Gastroesophageal sphincter (tissue), 4 donors: ENCODE data around the gene WDR35. TPM values are rescaled to one million over a fixed set of nuclear protein-coding genes. Genes with fewer than 3 reads are reported as not detected.
A peak's percentile ranks its signal among the peaks of the same experiment; 100 is the strongest.

Source experiments
- ATAC-seq: fragments of 150-250 bp; one replicate; pipeline ENCODE4 v1.9.1; 2016; ENCODE audit warnings: mild to moderate bottlenecking, moderate library complexity
- H3K27ac ChIP-seq, 4 donors: fragments of 200-600 bp; sonication (generic) in 3 of 4; 1 replicate in 3 of 4; 2 replicates in 1 of 4; pipeline ENCODE4 v1.5.1; 2016 to 2019
- H3K27me3 ChIP-seq: fragments of 200-600 bp; sonication (generic); one replicate; pipeline ENCODE4 v1.5.1; 2019
- H3K36me3 ChIP-seq, 2 donors: fragments of 200-600 bp; sonication (generic); one replicate each; pipeline ENCODE4 v1.5.1; 2019; ENCODE audit warnings: control low read depth in 1 of 2
- H3K4me1 ChIP-seq, 3 donors: fragments of 200-600 bp; sonication (generic); 1 replicate in 2 of 3; 2 replicates in 1 of 3; pipeline ENCODE4 v1.5.1; 2016 to 2019; ENCODE audit warnings: control low read depth in 2 of 3
- H3K4me3 ChIP-seq, 2 donors: fragments of 200-600 bp; sonication (generic); one replicate each; pipeline ENCODE4 v1.5.1; 2019; ENCODE audit warnings: mild to moderate bottlenecking in 1 of 2, moderate library complexity in 1 of 2
- H3K9me3 ChIP-seq, 3 donors: fragments of 200-600 bp; sonication (generic); one replicate each; pipeline ENCODE4 v1.5.1; 2017 to 2019; ENCODE audit warnings: control low read depth in 2 of 3
- CTCF ChIP-seq, 4 experiments: fragments of 200-600 bp in 2 of 4; fragments of 450-650 bp in 2 of 4; sonication (generic) in 1 of 4; IDR thresholded peaks; one replicate each; pipeline ENCODE4 v1.5.1; 2017 to 2019; ENCODE audit warnings: antibody characterized with exemption in 4 of 4, mild to moderate bottlenecking in 2 of 4, moderate library complexity in 2 of 4
- EP300 ChIP-seq: sonication (generic); formaldehyde crosslinking; IDR thresholded peaks from one replicate; pipeline ENCODE4 v1.6.1; 2017; ENCODE audit warnings: antibody characterized with exemption, mild to moderate bottlenecking
- POLR2A ChIP-seq, 2 donors: fragments of 450-650 bp; IDR thresholded peaks; one replicate each; pipeline ENCODE4 v1.6.1; 2017; ENCODE audit warnings: antibody characterized with exemption in 2 of 2, mild to moderate bottlenecking in 2 of 2, moderate library complexity in 1 of 2
- POLR2AphosphoS5 ChIP-seq: sonication (generic); formaldehyde crosslinking; IDR thresholded peaks from one replicate; pipeline ENCODE4 v1.6.1; 2017; ENCODE audit warnings: antibody characterized with exemption
- WGBS, 2 donors: methylation state at CpG; one replicate each; pipeline ENCODE4 v1.1.5; 2018; ENCODE audit warnings: low coverage in 1 of 2; 5-methylcytosine and 5-hydroxymethylcytosine counted together
- total RNA-seq, 4 donors: library from RNA; depleted of rRNA; stranded (reverse); fragments of >200 nt; gene quantifications; one replicate each; pipeline ENCODE4 v1.1.0, GENCODE V29; 2016

Gene WDR35
- total RNA-seq, 4 donors from 2014 or later, result 10.1 to 22.2 (median 17.7) TPM

- ATAC-seq, result peak; percentile 32
- no peaks in the 10 kb centered on the region for H3K27me3 ChIP-seq
- 8 to 15% methylated on average over 2 of the region's 2 CpGs for WGBS, 2 donors
Measured at GRCh38 chr2:20015482-20016083, 25.7 kb upstream of the WDR35 start.

GRCh38 chr2:20013126-20013849 is 23.4 kb upstream of the WDR35 start:
- TF ChIP-seq CTCF (IDR thresholded peaks at IDR 0.05), result peak in 1 of 4 experiments; percentile 1
- no peak for TF ChIP-seq EP300
- WGBS, 2 donors, result 61 to 78% methylated on average over 11 to 15 of the region's 15 CpGs
- H3K4me1 ChIP-seq, result peaks cover 0 to 20% (median 6%) of the 10 kb centered on the region in 3 donors
- H3K9me3 ChIP-seq, result no peaks in the 10 kb centered on the region
- peak overlapping the region; percentile 63 to 64 for H3K4me3 ChIP-seq
- no peak for ATAC-seq
- H3K27me3 ChIP-seq, result peaks cover 7% of the 10 kb centered on the region
- H3K27ac ChIP-seq, result peak overlapping the region in 3 of 4 donors; percentile 45 to 83 (median 74)
- H3K36me3 ChIP-seq, result no peaks in the 10 kb centered on the region

More at GRCh38 chr2:20015482-20016083, 25.7 kb upstream of the WDR35 start:
- H3K4me1 ChIP-seq, result peaks cover 0 to 20% (median 6%) of the 10 kb centered on the region in 3 donors
- H3K36me3 ChIP-seq, result no peaks in the 10 kb centered on the region
- no peak overlapping the region for H3K27ac ChIP-seq
- TF ChIP-seq POLR2A (IDR thresholded peaks at IDR 0.05) (no peak), CTCF (IDR thresholded peaks at IDR 0.05) (peak; percentile 60 to 78 (median 72))
- no peaks in the 10 kb centered on the region for H3K9me3 ChIP-seq
- H3K4me3 ChIP-seq, result no peak overlapping the region

GRCh38 chr2:20012282-20013125 is 22.6 kb upstream of the WDR35 start, which contains the start of gene MATN3:
TSS of gene MATN3 (minus strand) at chr2:20012668. CDS start at chr2:20012631, 37 bp downstream.
- peaks cover 0 to 20% (median 6%) of the 10 kb centered on the region in 3 donors for H3K4me1 ChIP-seq
- TF ChIP-seq POLR2A (IDR thresholded peaks at IDR 0.05), result no peak
- TF ChIP-seq CTCF (IDR thresholded peaks at IDR 0.05), result peak in 1 of 4 experiments; percentile 5
- H3K36me3 ChIP-seq, result no peaks in the 10 kb centered on the region
- no peaks in the 10 kb centered on the region for H3K9me3 ChIP-seq
- peak within 1 kb of the TSS; percentile 63 to 64 for H3K4me3 ChIP-seq
- WGBS, 2 donors, result 1% methylated on average over 20 of the region's 87 CpGs; no CpG with 5 or more reads in 1 of the 2 donors
- H3K27ac ChIP-seq, result peak within 1 kb of the TSS in 3 of 4 donors; percentile 45 to 83 (median 74)
- ATAC-seq, result peak; percentile 79
- H3K27me3 ChIP-seq, result peaks cover 13% of the 10 kb centered on the region

- peak overlapping the region in 1 of 4 donors; percentile 45 for H3K27ac ChIP-seq
- H3K9me3 ChIP-seq, result no peaks in the 10 kb centered on the region
- 20 to 28% methylated on average over 1 to 4 of the region's 4 CpGs for WGBS, 2 donors
- no peaks in the 10 kb centered on the region for H3K36me3 ChIP-seq
- ATAC-seq, result peak; percentile 5
- peaks cover 0 to 20% (median 6%) of the 10 kb centered on the region in 3 donors for H3K4me1 ChIP-seq
- H3K27me3 ChIP-seq, result peaks cover 18% of the 10 kb centered on the region
- TF ChIP-seq CTCF (IDR thresholded peaks at IDR 0.05) (no peak), POLR2A (IDR thresholded peaks at IDR 0.05) (no peak), EP300 (no peak), POLR2AphosphoS5 (no peak)
- H3K4me3 ChIP-seq, result peak overlapping the region; percentile 63 to 64
Measured at GRCh38 chr2:20012032-20012281, 22.1 kb upstream of the WDR35 start.
